B cell (primary cell): ENCODE data around the gene ADAM23. TPM values are rescaled to one million over a fixed set of nuclear protein-coding genes. Genes with fewer than 3 reads are reported as not detected.

Experiments
- ATAC-seq: fragments of 200-7000 bp; cut with Tn5 transposase; one replicate; pipeline ENCODE4 v1.10.0; 2021; ENCODE audit warnings: low read depth, mild to moderate bottlenecking, moderate number of reproducible peaks, moderate library complexity
- CTCF ChIA-PET: fragments of 350-600 bp; sonication (Branson Sonifier 250); formaldehyde crosslinking; loops from one replicate; lab custom pipeline; 2021; ENCODE audit warnings: antibody characterized with exemption, inconsistent platforms; lab: Charles Lee
- POLR2A ChIA-PET: fragments of 350-600 bp; sonication (Branson Sonifier 250); formaldehyde crosslinking; loops from one replicate; lab custom pipeline; 2021; ENCODE audit warnings: antibody characterized with exemption; lab: Charles Lee
- DNase-seq: peaks from one replicate; pipeline ENCODE4 v3.0.0; 2013
- H2AFZ ChIP-seq: 2 replicates; pipeline ENCODE4 v1.6.1; 2012; ENCODE audit warnings: mild to moderate bottlenecking, low read depth, low read length; ENCODE audit not compliant: insufficient read depth, poor library complexity, severe bottlenecking
- H3K27ac ChIP-seq, 2 donors: 1 replicate in 1 of 2; 2 replicates in 1 of 2; pipeline ENCODE4 v1.5.1; 2012 to 2013; ENCODE audit warnings: low read length in 2 of 2, mild to moderate bottlenecking in 2 of 2, moderate library complexity in 1 of 2
- H3K27me3 ChIP-seq, 4 experiments: fragments of 200-600 bp in 1 of 4; sonication (generic) in 1 of 4; replicated peaks in 1 of 4; 1 replicate in 2 of 4; 2 replicates in 2 of 4; pipeline versions ENCODE4 v1.6.1 to v1.7.0; 2013 to 2016; ENCODE audit warnings: low read length in 3 of 4, mild to moderate bottlenecking in 2 of 4, mixed read lengths in 1 of 4, moderate library complexity in 1 of 4; ENCODE audit not compliant: insufficient read depth in 4 of 4, control insufficient read depth in 3 of 4; ENCODE audit errors: control extremely low read depth in 1 of 4
- H3K36me3 ChIP-seq, 2 experiments: replicated peaks in 1 of 2; 1 replicate in 1 of 2; 2 replicates in 1 of 2; pipeline versions ENCODE4 v1.6.1 to v1.7.1; 2013; ENCODE audit warnings: low read length in 1 of 2; ENCODE audit not compliant: insufficient read depth in 2 of 2, control insufficient read depth in 1 of 2; ENCODE audit errors: control extremely low read depth in 1 of 2, extremely low read depth in 1 of 2
- H3K4me1 ChIP-seq, 2 donors: fragments of 200-600 bp in 1 of 2; sonication (generic) in 1 of 2; 1 replicate in 1 of 2; 2 replicates in 1 of 2; pipeline versions ENCODE4 v1.5.1 to v1.6.1; 2013 to 2017; ENCODE audit warnings: low read length in 2 of 2; ENCODE audit not compliant: control insufficient read depth in 2 of 2, insufficient read depth in 2 of 2
- H3K4me2 ChIP-seq: replicated peaks from 2 replicates; pipeline ENCODE3; 2012; ENCODE audit warnings: mild to moderate bottlenecking, low read depth, low read length; ENCODE audit not compliant: poor library complexity, severe bottlenecking
- H3K4me3 ChIP-seq, 5 experiments: fragments of 200-600 bp in 1 of 5; sonication (generic) in 1 of 5; 1 replicate in 3 of 5; 2 replicates in 2 of 5; pipeline versions ENCODE4 v1.5.1 to v1.7.0; 2011 to 2016; ENCODE audit warnings: low read length in 4 of 5, mild to moderate bottlenecking in 4 of 5, low read depth in 2 of 5, control low read depth in 1 of 5, moderate library complexity in 1 of 5; ENCODE audit not compliant: insufficient read depth in 1 of 5; ENCODE audit errors: control extremely low read depth in 1 of 5, extremely low read depth in 1 of 5
- H3K79me2 ChIP-seq: fragments of 200-600 bp; sonication (generic); one replicate; pipeline ENCODE4 v1.6.0; 2016; ENCODE audit warnings: low read length; ENCODE audit not compliant: control insufficient read depth, insufficient read depth
- H3K9ac ChIP-seq: fragments of 200-600 bp; sonication (generic); 2 replicates; pipeline ENCODE4 v1.6.1; 2017; ENCODE audit warnings: mild to moderate bottlenecking, low read length, moderate library complexity
- H3K9me3 ChIP-seq, 3 donors: one replicate each; pipeline versions ENCODE4 v1.6.1 to v1.7.1; 2013; ENCODE audit warnings: low read length in 2 of 3; ENCODE audit not compliant: control insufficient read depth in 2 of 3, insufficient read depth in 1 of 3; ENCODE audit errors: control extremely low read depth in 1 of 3
- H4K20me1 ChIP-seq: 2 replicates; pipeline ENCODE4 v1.6.0; 2012; ENCODE audit warnings: mild to moderate bottlenecking, low read length; ENCODE audit not compliant: insufficient read depth, control insufficient read depth, poor library complexity, severe bottlenecking
- H3K27ac Mint-ChIP-seq: one replicate; pipeline ENCODE4 v1.8.0; 2021; ENCODE audit warnings: mixed read lengths
- H3K27me3 Mint-ChIP-seq: one replicate; pipeline ENCODE4 v1.8.0; 2021; ENCODE audit warnings: mixed read lengths
- H3K4me1 Mint-ChIP-seq: one replicate; pipeline ENCODE4 v1.8.0; 2021; ENCODE audit warnings: mixed read lengths
- H3K4me3 Mint-ChIP-seq: one replicate; pipeline ENCODE4 v1.8.0; 2021; ENCODE audit warnings: mixed read lengths
- H3K9me3 Mint-ChIP-seq: one replicate; pipeline ENCODE4 v1.8.0; 2022; ENCODE audit warnings: mixed read lengths; ENCODE audit not compliant: insufficient read depth
- EZH2 ChIP-seq: IDR thresholded peaks from 2 replicates; pipeline ENCODE4 v1.6.1; 2012; ENCODE audit warnings: borderline replicate concordance, low read depth, mild to moderate bottlenecking, moderate library complexity, low read length; ENCODE audit not compliant: insufficient read depth, poor library complexity, severe bottlenecking
- WGBS: methylation state at CpG from one replicate; pipeline ENCODE4 v1.1.5; 2013; ENCODE audit warnings: missing lambda C conversion rate; ENCODE audit not compliant: insufficient coverage; 5-methylcytosine and 5-hydroxymethylcytosine counted together
- intact Hi-C: fragments of 100-400 bp; cut with micrococcal nuclease; formaldehyde crosslinking; loops from one replicate; pipeline ENCODE4 v1.10.0; 2022
- polyA plus RNA-seq: library from polyadenylated mRNA; depleted of rRNA; stranded (reverse); fragments of >200 nt; gene quantifications from 2 replicates; pipeline ENCODE4 v1.2.3, GENCODE V29; 2012
- total RNA-seq, 2 donors: library from RNA; stranded (reverse); fragments of 120-200 nt in 1 of 2; gene quantifications; 1 replicate in 1 of 2; 2 replicates in 1 of 2; pipeline versions ENCODE4 v1.2.3 to v1.2.4, GENCODE V29; 2013 to 2022
- TF ChIP-seq, protein P1 (sequence below): fragments of 200-600 bp; IDR thresholded peaks from one replicate; pipeline ENCODE4 v1.8.0; 2022; ENCODE audit warnings: antibody characterized with exemption, mild to moderate bottlenecking

ADAM23 gene
- total and polyA plus RNA-seq, 2 donors (not counting 1 experiment from before 2014, with no cell fraction given), result 0.78 to 1.7 TPM

DNA sequence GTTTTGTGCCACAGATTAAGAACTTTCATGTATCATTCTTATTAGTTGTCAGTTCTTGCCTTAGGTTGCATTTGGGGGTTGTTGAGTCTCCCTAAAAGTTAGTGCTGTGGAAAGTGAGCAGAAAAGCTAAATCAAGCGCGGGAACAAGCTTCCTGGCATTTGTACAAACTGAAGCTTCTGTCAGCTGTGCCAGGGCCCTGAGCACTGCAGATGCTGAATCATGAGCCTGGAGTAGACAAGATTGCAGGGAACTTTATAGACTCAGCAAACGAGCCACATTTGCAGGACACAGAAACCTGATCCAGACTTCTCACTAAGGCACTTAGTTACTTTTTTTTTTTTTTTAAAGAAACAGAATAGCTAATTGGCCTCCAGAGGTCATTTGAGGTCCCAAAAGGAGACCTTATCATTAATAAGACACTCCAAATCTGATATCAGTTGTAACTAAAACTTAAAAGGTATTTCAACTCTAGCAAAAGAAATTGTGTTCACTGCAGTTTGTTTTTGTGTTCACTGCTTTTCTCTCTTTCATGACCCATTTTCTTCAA lies 88.7 kb downstream of the ADAM23 start:
- Histone ChIP-seq H3K27ac (no peak overlapping the region), H4K20me1 (no peaks in the 10 kb centered on the region), H3K9me3 (no peaks in the 10 kb centered on the region), H3K79me2 (no peaks in the 10 kb centered on the region), H3K9ac (no peak overlapping the region), H3K4me2 (no peak overlapping the region), H2AFZ (no peak overlapping the region), H3K4me3 (no peak overlapping the region), H3K4me1 (no peaks in the 10 kb centered on the region), H3K36me3 (no peaks in the 10 kb centered on the region), H3K27me3 (no peaks in the 10 kb centered on the region)
- H3K9me3 Mint-ChIP-seq, result no peaks in the 10 kb centered on the region
- intact Hi-C loops, result no loop called here
- H3K27ac Mint-ChIP-seq, result no peak overlapping the region
- ChIA-PET CTCF (no interaction called here), POLR2A (no interaction called here)
- no peak overlapping the region for H3K4me3 Mint-ChIP-seq
- DNase-seq, result no peak
- WGBS, result 67% methylated on average over 3 of the region's 3 CpGs
- ATAC-seq, result no peak
- TF ChIP-seq EZH2, result no peak
- TF ChIP-seq, protein P1, sequence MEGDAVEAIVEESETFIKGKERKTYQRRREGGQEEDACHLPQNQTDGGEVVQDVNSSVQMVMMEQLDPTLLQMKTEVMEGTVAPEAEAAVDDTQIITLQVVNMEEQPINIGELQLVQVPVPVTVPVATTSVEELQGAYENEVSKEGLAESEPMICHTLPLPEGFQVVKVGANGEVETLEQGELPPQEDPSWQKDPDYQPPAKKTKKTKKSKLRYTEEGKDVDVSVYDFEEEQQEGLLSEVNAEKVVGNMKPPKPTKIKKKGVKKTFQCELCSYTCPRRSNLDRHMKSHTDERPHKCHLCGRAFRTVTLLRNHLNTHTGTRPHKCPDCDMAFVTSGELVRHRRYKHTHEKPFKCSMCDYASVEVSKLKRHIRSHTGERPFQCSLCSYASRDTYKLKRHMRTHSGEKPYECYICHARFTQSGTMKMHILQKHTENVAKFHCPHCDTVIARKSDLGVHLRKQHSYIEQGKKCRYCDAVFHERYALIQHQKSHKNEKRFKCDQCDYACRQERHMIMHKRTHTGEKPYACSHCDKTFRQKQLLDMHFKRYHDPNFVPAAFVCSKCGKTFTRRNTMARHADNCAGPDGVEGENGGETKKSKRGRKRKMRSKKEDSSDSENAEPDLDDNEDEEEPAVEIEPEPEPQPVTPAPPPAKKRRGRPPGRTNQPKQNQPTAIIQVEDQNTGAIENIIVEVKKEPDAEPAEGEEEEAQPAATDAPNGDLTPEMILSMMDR, result no peak
- peaks cover 3% of the 10 kb centered on the region for H3K4me1 Mint-ChIP-seq
- no peaks in the 10 kb centered on the region for H3K27me3 Mint-ChIP-seq

DNA sequence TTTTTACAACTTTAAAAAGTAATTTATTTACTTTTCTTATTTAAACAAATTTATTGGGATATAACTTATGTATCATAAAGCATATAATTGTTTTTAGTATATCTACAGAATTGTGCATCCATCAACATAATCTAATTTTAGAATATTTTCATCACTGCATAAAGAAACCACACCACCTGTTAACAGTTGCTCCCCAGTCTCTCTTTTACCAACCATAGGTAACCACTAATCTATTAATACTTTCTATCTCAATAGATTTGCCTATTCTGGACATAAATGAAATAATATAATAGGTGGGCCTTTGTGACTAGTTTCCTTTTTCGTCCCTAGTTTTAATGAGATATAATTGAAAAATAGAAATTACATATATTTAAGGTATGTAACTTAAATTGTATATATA lies 90.6 kb downstream of the ADAM23 start:
- H3K27ac Mint-ChIP-seq, result no peak overlapping the region
- H3K79me2 ChIP-seq, result no peaks in the 10 kb centered on the region
- H3K4me1 ChIP-seq, result no peaks in the 10 kb centered on the region
- H2AFZ ChIP-seq, result no peak overlapping the region
- H3K4me2 ChIP-seq, result no peak overlapping the region
- no peaks in the 10 kb centered on the region for H3K27me3 ChIP-seq
- no peak overlapping the region for H3K27ac ChIP-seq
- H3K4me3 ChIP-seq, result no peak overlapping the region
- H3K9me3 Mint-ChIP-seq, result no peaks in the 10 kb centered on the region
- ChIA-PET POLR2A (no interaction called here), CTCF (no interaction called here)
- DNase-seq (no peak), ATAC-seq (no peak)
- peaks cover 3% of the 10 kb centered on the region for H3K4me1 Mint-ChIP-seq
- H3K9me3 ChIP-seq, result no peaks in the 10 kb centered on the region
- H4K20me1 ChIP-seq, result no peaks in the 10 kb centered on the region
- no peak overlapping the region for H3K9ac ChIP-seq
- no peak overlapping the region for H3K4me3 Mint-ChIP-seq
- TF ChIP-seq, protein P1, result no peak
- no peak for TF ChIP-seq EZH2
- no peaks in the 10 kb centered on the region for H3K27me3 Mint-ChIP-seq
- no peaks in the 10 kb centered on the region for H3K36me3 ChIP-seq
- WGBS, result no CpG with 5 or more reads among the region's 1 CpG
- intact Hi-C loops, result no loop called here
